ENCODE results near the gene PPP1R18. TPM values are rescaled to one million over a fixed set of nuclear protein-coding genes. Genes with fewer than 3 reads are reported as not detected.
A peak's percentile ranks its signal among the peaks of the same experiment; 100 is the strongest.
"Not testable (repeated sequence)": the region's sequence is repeated elsewhere in the genome, so short reads cannot be mapped to it uniquely, and the experiment has no call there.

Gene PPP1R18
- total RNA-seq, 2 experiments from 2014 or later, result 112 to 115 TPM

GRCh38 chr6:30670760-30671527 is 15.5 kb downstream of the PPP1R18 start:
- CTCF ChIA-PET, result interaction anchor here (2.3 to 13.4 kb wide), 3 partner anchors 10 to 59 kb away, joined by 8 to 346 read pairs (median 13); partner anchors contain the start of gene TUBB
- no peaks in the 10 kb centered on the region for H3K27me3 Mint-ChIP-seq (ENCODE audit: low read depth)
- no peaks in the 10 kb centered on the region for H3K9me3 Mint-ChIP-seq
- H3K36me3 Mint-ChIP-seq (ENCODE audit: low read depth), result peaks cover 9% of the 10 kb centered on the region
- no peak overlapping the region for H3K27ac Mint-ChIP-seq
- H3K4me3 Mint-ChIP-seq, result peak overlapping the region; percentile 64
- no peak for DNase-seq
- intact Hi-C loops (cut with micrococcal nuclease), result no loop called here
- peaks cover 32% of the 10 kb centered on the region for H3K4me1 Mint-ChIP-seq (ENCODE audit: low read depth)

- H3K4me3 Mint-ChIP-seq; H3K9me3 Mint-ChIP-seq; intact Hi-C loops (cut with micrococcal nuclease); H3K27me3 Mint-ChIP-seq (ENCODE audit: low read depth): not testable (repeated sequence)
- DNase-seq, result peak; percentile 50
- CTCF ChIA-PET, result interaction anchor here (0.9 kb wide), 1 partner anchor 64 kb away, joined by 3 read pairs; no protein-coding TSS in a partner anchor
- peaks cover 36% of the 10 kb centered on the region for H3K36me3 Mint-ChIP-seq (ENCODE audit: low read depth)
- peak overlapping the region; percentile 71 for H3K27ac Mint-ChIP-seq
- H3K4me1 Mint-ChIP-seq (ENCODE audit: low read depth), result peaks cover 17% of the 10 kb centered on the region
Measured at GRCh38 chr6:30666300-30666699, 20.1 kb downstream of the PPP1R18 start.

GRCh38 chr6:30664994-30665767 is 21.3 kb downstream of the PPP1R18 start:
- peaks cover 10% of the 10 kb centered on the region for H3K4me1 Mint-ChIP-seq (ENCODE audit: low read depth)
- H3K36me3 Mint-ChIP-seq (ENCODE audit: low read depth), result peaks cover 36% of the 10 kb centered on the region
- CTCF ChIA-PET, result interaction anchor here (1.1 kb wide), 2 partner anchors 66 to 94 kb away, joined by 3 to 4 read pairs; no protein-coding TSS in a partner anchor
- intact Hi-C loops (cut with micrococcal nuclease), result no loop called here
- no peak for DNase-seq
- no peak overlapping the region for H3K4me3 Mint-ChIP-seq
- no peaks in the 10 kb centered on the region for H3K27me3 Mint-ChIP-seq (ENCODE audit: low read depth)
- H3K27ac Mint-ChIP-seq, result no peak overlapping the region
- no peaks in the 10 kb centered on the region for H3K9me3 Mint-ChIP-seq

- CTCF ChIA-PET, result interaction anchor here (1.1 kb wide), 1 partner anchor 116 kb away, joined by 3 read pairs; no protein-coding TSS in a partner anchor
- DNase-seq; H3K4me1 Mint-ChIP-seq (ENCODE audit: low read depth); H3K27me3 Mint-ChIP-seq (ENCODE audit: low read depth); intact Hi-C loops (cut with micrococcal nuclease); H3K27ac Mint-ChIP-seq; H3K9me3 Mint-ChIP-seq; H3K4me3 Mint-ChIP-seq: not testable (repeated sequence)
- H3K36me3 Mint-ChIP-seq (ENCODE audit: low read depth), result peaks cover 34% of the 10 kb centered on the region
Measured at GRCh38 chr6:30657922-30658321, 28.5 kb downstream of the PPP1R18 start.

- no peak for DNase-seq
- Mint-ChIP-seq H3K4me1 (ENCODE audit: low read depth) (no peaks in the 10 kb centered on the region), H3K4me3 (no peak overlapping the region), H3K9me3 (no peaks in the 10 kb centered on the region), H3K27me3 (ENCODE audit: low read depth) (no peaks in the 10 kb centered on the region), H3K27ac (no peak overlapping the region), H3K36me3 (ENCODE audit: low read depth) (peaks cover 31% of the 10 kb centered on the region)
- intact Hi-C loops (cut with micrococcal nuclease), result no loop called here
- CTCF ChIA-PET, result no interaction called here
Measured at GRCh38 chr6:30657454-30657853, 29.0 kb downstream of the PPP1R18 start.

- intact Hi-C loops (cut with micrococcal nuclease), result no loop called here
- Mint-ChIP-seq H3K27ac (no peak overlapping the region), H3K4me1 (ENCODE audit: low read depth) (no peaks in the 10 kb centered on the region), H3K36me3 (ENCODE audit: low read depth) (peaks cover 21% of the 10 kb centered on the region), H3K9me3 (no peaks in the 10 kb centered on the region), H3K4me3 (no peak overlapping the region), H3K27me3 (ENCODE audit: low read depth) (no peaks in the 10 kb centered on the region)
- CTCF ChIA-PET, result no interaction called here
- no peak for DNase-seq
Measured at GRCh38 chr6:30656513-30656912, 29.9 kb downstream of the PPP1R18 start.

GRCh38 chr6:30655743-30656094 is 30.7 kb downstream of the PPP1R18 start:
- CTCF ChIA-PET, result no interaction called here
- H3K9me3 Mint-ChIP-seq, result no peaks in the 10 kb centered on the region
- no peaks in the 10 kb centered on the region for H3K4me1 Mint-ChIP-seq (ENCODE audit: low read depth)
- H3K36me3 Mint-ChIP-seq (ENCODE audit: low read depth), result peaks cover 23% of the 10 kb centered on the region
- H3K4me3 Mint-ChIP-seq, result no peak overlapping the region
- H3K27me3 Mint-ChIP-seq (ENCODE audit: low read depth), result no peaks in the 10 kb centered on the region
- no peak overlapping the region for H3K27ac Mint-ChIP-seq
- no peak for DNase-seq
- intact Hi-C loops (cut with micrococcal nuclease), result no loop called here

- H3K27ac Mint-ChIP-seq, result no peak overlapping the region
- no peaks in the 10 kb centered on the region for H3K27me3 Mint-ChIP-seq (ENCODE audit: low read depth)
- DNase-seq, result no peak
- no peaks in the 10 kb centered on the region for H3K9me3 Mint-ChIP-seq
- intact Hi-C loops (cut with micrococcal nuclease), result no loop called here
- H3K36me3 Mint-ChIP-seq (ENCODE audit: low read depth), result peaks cover 21% of the 10 kb centered on the region
- CTCF ChIA-PET, result no interaction called here
- H3K4me1 Mint-ChIP-seq (ENCODE audit: low read depth), result no peaks in the 10 kb centered on the region
- H3K4me3 Mint-ChIP-seq, result no peak overlapping the region
Measured at GRCh38 chr6:30654798-30655742, 31.4 kb downstream of the PPP1R18 start.

- no peaks in the 10 kb centered on the region for H3K27me3 Mint-ChIP-seq (ENCODE audit: low read depth)
- peaks cover 15% of the 10 kb centered on the region for H3K4me1 Mint-ChIP-seq (ENCODE audit: low read depth)
- CTCF ChIA-PET, result interaction anchor here (1.1 kb wide), 1 partner anchor 10 kb away, joined by 4 read pairs; no protein-coding TSS in a partner anchor
- no peak for DNase-seq
- H3K36me3 Mint-ChIP-seq (ENCODE audit: low read depth), result peaks cover 12% of the 10 kb centered on the region
- H3K9me3 Mint-ChIP-seq, result no peaks in the 10 kb centered on the region
- H3K4me3 Mint-ChIP-seq, result no peak overlapping the region
- intact Hi-C loops (cut with micrococcal nuclease), result no loop called here
- H3K27ac Mint-ChIP-seq, result no peak overlapping the region
Measured at GRCh38 chr6:30651143-30651542, 35.3 kb downstream of the PPP1R18 start.

GRCh38 chr6:30647242-30648116 is 39.0 kb downstream of the PPP1R18 start:
- peak overlapping the region; percentile 85 for H3K4me3 Mint-ChIP-seq
- H3K9me3 Mint-ChIP-seq, result no peaks in the 10 kb centered on the region
- H3K27ac Mint-ChIP-seq, result peak overlapping the region; percentile 86
- intact Hi-C loops (cut with micrococcal nuclease), result loop anchor here (1.0 to 2.0 kb wide), 5 partner anchors 21 to 74 kb away; partner anchors contain the start of genes ATAT1, DHX16, MRPS18B and PPP1R10
- peaks cover 20% of the 10 kb centered on the region for H3K4me1 Mint-ChIP-seq (ENCODE audit: low read depth)
- CTCF ChIA-PET, result interaction anchor here (1.5 kb wide), 1 partner anchor 194 kb away, joined by 3 read pairs; no protein-coding TSS in a partner anchor
- no peaks in the 10 kb centered on the region for H3K27me3 Mint-ChIP-seq (ENCODE audit: low read depth)
- peak; percentile 80 for DNase-seq
- peaks cover 5% of the 10 kb centered on the region for H3K36me3 Mint-ChIP-seq (ENCODE audit: low read depth)

Measured in activated naive CD4-positive, alpha-beta T cell treated with anti-CD3 and anti-CD28 coated beads for 36 hours (primary cell).